Measurements from ENCODE around the gene LSM11. TPM values are rescaled to one million over a fixed set of nuclear protein-coding genes. Genes with fewer than 3 reads are reported as not detected.
"Not testable (repeated sequence)": the region's sequence is repeated elsewhere in the genome, so short reads cannot be mapped to it uniquely, and the experiment has no call there.

The LSM11 gene
- total RNA-seq, 1 donor from 2014 or later = 5.6 TPM

- DNase-seq (ENCODE audit: low spot score in 2 of 2, unreplicated experiment in 2 of 2) = no peak
- H3K4me3 Mint-ChIP-seq = no peak overlapping the region
- peaks cover 12% of the 10 kb centered on the region for H3K9me3 Mint-ChIP-seq
- TF ChIP-seq CTCF (IDR thresholded peaks at IDR 0.05; ENCODE audit: unreplicated experiment) = no peak
- no peaks in the 10 kb centered on the region for H3K27me3 Mint-ChIP-seq (ENCODE audit: low read depth)
- no peak overlapping the region for H3K27ac Mint-ChIP-seq
- H3K36me3 Mint-ChIP-seq = no peaks in the 10 kb centered on the region
- peaks cover 4% of the 10 kb centered on the region for H3K4me1 Mint-ChIP-seq
These were observed 22.4 kb upstream of the LSM11 start for GRCh38 chr5:157721159-157721558.

- not testable (repeated sequence) for H3K27me3 Mint-ChIP-seq (ENCODE audit: low read depth); H3K27ac Mint-ChIP-seq; H3K4me1 Mint-ChIP-seq; H3K36me3 Mint-ChIP-seq; H3K4me3 Mint-ChIP-seq; DNase-seq (ENCODE audit: low spot score in 2 of 2, unreplicated experiment in 2 of 2)
- H3K9me3 Mint-ChIP-seq = peaks cover 12% of the 10 kb centered on the region
These were observed 20.6 kb upstream of the LSM11 start for GRCh38 chr5:157722895-157723294.

GRCh38 chr5:157726607-157727006, 16.9 kb upstream of the LSM11 start:
- H3K27me3 Mint-ChIP-seq (ENCODE audit: low read depth); DNase-seq (ENCODE audit: low spot score in 2 of 2, unreplicated experiment in 2 of 2); H3K36me3 Mint-ChIP-seq; H3K4me1 Mint-ChIP-seq; H3K4me3 Mint-ChIP-seq; H3K27ac Mint-ChIP-seq: not testable (repeated sequence)
- H3K9me3 Mint-ChIP-seq = peaks cover 15% of the 10 kb centered on the region

GRCh38 chr5:157727858-157728257, 15.7 kb upstream of the LSM11 start:
- not testable (repeated sequence) for DNase-seq (ENCODE audit: low spot score in 2 of 2, unreplicated experiment in 2 of 2); H3K27ac Mint-ChIP-seq; H3K4me1 Mint-ChIP-seq; H3K27me3 Mint-ChIP-seq (ENCODE audit: low read depth); H3K4me3 Mint-ChIP-seq; H3K36me3 Mint-ChIP-seq
- H3K9me3 Mint-ChIP-seq = peaks cover 15% of the 10 kb centered on the region

GRCh38 chr5:157729858-157730257, 13.7 kb upstream of the LSM11 start:
- no peak for TF ChIP-seq CTCF (IDR thresholded peaks at IDR 0.05; ENCODE audit: unreplicated experiment)
- Mint-ChIP-seq H3K4me1 (peaks cover 8% of the 10 kb centered on the region), H3K36me3 (peaks cover 3% of the 10 kb centered on the region), H3K9me3 (peaks cover 12% of the 10 kb centered on the region), H3K27me3 (ENCODE audit: low read depth) (no peaks in the 10 kb centered on the region), H3K4me3 (no peak overlapping the region), H3K27ac (no peak overlapping the region)
- no peak for DNase-seq (ENCODE audit: low spot score in 2 of 2, unreplicated experiment in 2 of 2)

- Mint-ChIP-seq H3K4me3 (peak overlapping the region; percentile 93), H3K9me3 (peaks cover 4% of the 10 kb centered on the region), H3K36me3 (peaks cover 3% of the 10 kb centered on the region), H3K27me3 (ENCODE audit: low read depth) (no peaks in the 10 kb centered on the region), H3K27ac (peak overlapping the region; percentile 99), H3K4me1 (peaks cover 8% of the 10 kb centered on the region)
- no peak for TF ChIP-seq CTCF (IDR thresholded peaks at IDR 0.05; ENCODE audit: unreplicated experiment)
- no peak for DNase-seq (ENCODE audit: low spot score in 2 of 2, unreplicated experiment in 2 of 2)
These were observed 12.6 kb upstream of the LSM11 start for GRCh38 chr5:157730900-157731271.

GRCh38 chr5:157731272-157732129, 12.0 kb upstream of the LSM11 start, which contains the start of gene THG1L:
Gene THG1L (plus strand): TSS chr5:157731420. CDS start chr5:157731441, 21 bp downstream.
- Mint-ChIP-seq H3K27me3 (ENCODE audit: low read depth) (no peaks in the 10 kb centered on the region), H3K9me3 (peaks cover 4% of the 10 kb centered on the region), H3K4me1 (peaks cover 8% of the 10 kb centered on the region), H3K27ac (peak within 1 kb of the TSS; percentile 99), H3K36me3 (peaks cover 5% of the 10 kb centered on the region), H3K4me3 (peak within 1 kb of the TSS; percentile 93)
- peak; percentile 97 to 99 for DNase-seq (ENCODE audit: low spot score in 2 of 2, unreplicated experiment in 2 of 2)
- TF ChIP-seq CTCF (IDR thresholded peaks at IDR 0.05; ENCODE audit: unreplicated experiment) = no peak

Measured in mesothelial cell of epicardium (in vitro differentiated cells).